HepG2 (cell line): ENCODE results near the gene HEXIM1. TPM values are rescaled to one million over a fixed set of nuclear protein-coding genes. Genes with fewer than 3 reads are reported as not detected.

ENCODE experiments used
- ATM ChIP-seq: fragments of 450-650 bp; IDR thresholded peaks from 2 replicates; pipeline ENCODE4 v1.7.1; 2017; ENCODE audit warnings: mild to moderate bottlenecking, borderline replicate concordance
- BRCA1 ChIP-seq: sonication (generic); formaldehyde crosslinking; IDR thresholded peaks from 2 replicates; pipeline ENCODE4 v1.4.0; 2020; ENCODE audit warnings: missing genetic modification reagents
- DR1 ChIP-seq: sonication (generic); formaldehyde crosslinking; IDR thresholded peaks from 2 replicates; pipeline ENCODE4 v1.8.0; 2021; ENCODE audit warnings: mild to moderate bottlenecking, missing genetic modification reagents, inconsistent platforms
- DRAP1 ChIP-seq: IDR thresholded peaks from 2 replicates; pipeline ENCODE4 v1.6.1; 2016; ENCODE audit warnings: missing genetic modification reagents, missing compliant biosample characterization
- EP300 ChIP-seq, 3 experiments: sonication (generic) in 1 of 3; formaldehyde crosslinking in 1 of 3; IDR thresholded peaks; 2 replicates each; pipeline versions ENCODE4 v1.5.1 to v1.6.1; 2011 to 2020; ENCODE audit warnings: low read depth in 2 of 3, low read length in 2 of 3, borderline replicate concordance in 1 of 3, improper control_type of control experiment in 1 of 3, mild to moderate bottlenecking in 1 of 3, missing genetic modification reagents in 1 of 3, moderate library complexity in 1 of 3
- GMEB1 ChIP-seq: sonication (generic); formaldehyde crosslinking; IDR thresholded peaks from 2 replicates; pipeline ENCODE4 v1.5.1; 2020; ENCODE audit warnings: missing genetic modification reagents, mild to moderate bottlenecking, borderline replicate concordance
- HMGXB4 ChIP-seq, 2 experiments: sonication (generic) in 1 of 2; formaldehyde crosslinking in 1 of 2; IDR thresholded peaks; 2 replicates each; pipeline versions ENCODE4 v1.4.0 to v1.6.1; 2018 to 2020; ENCODE audit warnings: missing genetic modification reagents in 2 of 2, borderline replicate concordance in 1 of 2, low read depth in 1 of 2, mild to moderate bottlenecking in 1 of 2, missing biosample characterization in 1 of 2
- JUNB ChIP-seq: sonication (generic); formaldehyde crosslinking; IDR thresholded peaks from 2 replicates; pipeline ENCODE4 v1.8.0; 2022; ENCODE audit warnings: missing genetic modification reagents, mild to moderate bottlenecking, borderline replicate concordance
- MZF1 ChIP-seq: sonication (generic); formaldehyde crosslinking; IDR thresholded peaks from 2 replicates; pipeline ENCODE4 v1.8.1; 2023; ENCODE audit warnings: mild to moderate bottlenecking, missing genetic modification reagents, borderline replicate concordance
- NR2F1 ChIP-seq, 2 experiments: fragments of 450-650 bp in 1 of 2; formaldehyde crosslinking in 1 of 2; IDR thresholded peaks; 2 replicates each; pipeline versions ENCODE4 v1.5.0 to v1.6.1; 2016 to 2020; ENCODE audit warnings: mild to moderate bottlenecking in 1 of 2, missing compliant biosample characterization in 1 of 2, missing genetic modification reagents in 1 of 2, moderate library complexity in 1 of 2
- PHF8 ChIP-seq: sonication (generic); formaldehyde crosslinking; IDR thresholded peaks from 2 replicates; pipeline ENCODE4 v1.5.0; 2020; ENCODE audit warnings: missing genetic modification reagents
- POLR2AphosphoS5 ChIP-seq: IDR thresholded peaks from 2 replicates; pipeline ENCODE4 v1.6.1; 2012; ENCODE audit warnings: low read depth, low read length
- RBAK ChIP-seq: sonication (generic); formaldehyde crosslinking; IDR thresholded peaks from 2 replicates; pipeline ENCODE4 v1.5.1; 2020; ENCODE audit warnings: mild to moderate bottlenecking, missing genetic modification reagents
- TEF ChIP-seq: sonication (generic); formaldehyde crosslinking; IDR thresholded peaks from 2 replicates; pipeline ENCODE4 v1.5.0; 2020; ENCODE audit warnings: missing genetic modification reagents
- U2AF1 ChIP-seq: fragments of 200-400 bp; formaldehyde crosslinking; optimal IDR thresholded peaks from 2 replicates; pipeline ENCODE3; 2017; ENCODE audit warnings: mild to moderate bottlenecking, low read depth, low read length
- ZBTB38 ChIP-seq: sonication (generic); formaldehyde crosslinking; IDR thresholded peaks from 2 replicates; pipeline ENCODE4 v1.5.1; 2020; ENCODE audit warnings: mild to moderate bottlenecking, missing genetic modification reagents
- ZFP41 ChIP-seq: sonication (generic); formaldehyde crosslinking; IDR thresholded peaks from 2 replicates; pipeline ENCODE4 v1.4.0; 2020; ENCODE audit warnings: mild to moderate bottlenecking, missing genetic modification reagents, borderline replicate concordance
- ZNF574 ChIP-seq: sonication (generic); formaldehyde crosslinking; IDR thresholded peaks from 2 replicates; pipeline ENCODE4 v1.4.0; 2020; ENCODE audit warnings: missing genetic modification reagents
- ZSCAN29 ChIP-seq: sonication (generic); formaldehyde crosslinking; conservative IDR thresholded peaks from 2 replicates; pipeline ENCODE4 v1.4.0; 2020; ENCODE audit warnings: mild to moderate bottlenecking, missing genetic modification reagents
- ZSCAN30 ChIP-seq: sonication (generic); formaldehyde crosslinking; IDR thresholded peaks from 2 replicates; pipeline ENCODE4 v1.5.0; 2020; ENCODE audit warnings: mild to moderate bottlenecking, missing genetic modification reagents
- polyA plus RNA-seq, 8 experiments: library from polyadenylated mRNA; depleted of rRNA in 3 of 8; stranded (reverse) in 7 of 8; unstranded in 1 of 8; fragments of >200 nt; fragmentation: Illumina TruSeq in 4 of 8; extraction: Trizol in 4 of 8; gene quantifications; 2 replicates each; pipeline versions ENCODE4 v1.2.1 to v1.2.3, GENCODE V29; 2011 to 2016; ENCODE audit warnings: low read depth in 4 of 8, missing spikeins in 1 of 8, mixed read lengths in 1 of 8; ENCODE audit not compliant: insufficient read depth in 1 of 8
- total RNA-seq, 5 experiments: library from RNA; depleted of rRNA; stranded (reverse); fragments of >200 nt; fragmentation: Illumina TruSeq; extraction: Trizol; gene quantifications; 2 replicates each; pipeline ENCODE4 v1.2.3, GENCODE V29; 2016; ENCODE audit warnings: low read depth in 1 of 5

The HEXIM1 gene
- total and polyA plus RNA-seq, 2 of the 13 experiments (the other 11 are each of a cell fraction or from before 2014, with no cell fraction given): 10.5 to 16.6 TPM

- TF ChIP-seq ZNF574 (CRISPR knock-in tag): peak; percentile 38; the same call in 1 of the 2 replicates
- no peak for TF ChIP-seq ATM
- 0 out of 4 replicates have a peak, but pooled peaks of 1 of the 2 experiments have one; percentile 27 for TF ChIP-seq EP300 (IDR thresholded peaks at IDR 0.05; ENCODE audit: low read depth in 2 of 2, low read length in 2 of 2)
- peak; percentile 50; the same call in 1 of the 2 replicates for TF ChIP-seq EP300 (CRISPR knock-in tag; IDR thresholded peaks at IDR 0.05; ENCODE audit: borderline replicate concordance)
- no peak for TF ChIP-seq ZSCAN29 (CRISPR knock-in tag)
- TF ChIP-seq BRCA1 (CRISPR knock-in tag): no peak
- no peak for TF ChIP-seq MZF1 (CRISPR knock-in tag)
- no peak; a peak in 1 of 4 replicates for TF ChIP-seq NR2F1 (CRISPR knock-in tag; IDR thresholded peaks at IDR 0.05)
- no peak for TF ChIP-seq DR1 (CRISPR knock-in tag)
- TF ChIP-seq TEF (CRISPR knock-in tag): no peak
- TF ChIP-seq DRAP1 (CRISPR knock-in tag): no peak; the same call in 1 of the 2 replicates
- peak; percentile 69 for TF ChIP-seq U2AF1
- TF ChIP-seq RBAK: no peak
- TF ChIP-seq ZFP41 (CRISPR knock-in tag): peak; percentile 34; the same call in 1 of the 2 replicates
- TF ChIP-seq JUNB (CRISPR knock-in tag): no peak
- no peak for TF ChIP-seq ZSCAN30 (CRISPR knock-in tag)
- TF ChIP-seq POLR2AphosphoS5: peak; percentile 66
- peak; percentile 90 for TF ChIP-seq PHF8 (CRISPR knock-in tag)
- TF ChIP-seq ZBTB38 (CRISPR knock-in tag): no peak; the same call in 1 of the 2 replicates
- no peak; the same call in 1 of the 2 replicates for TF ChIP-seq GMEB1 (CRISPR knock-in tag)
- peak; percentile 53 to 69 for TF ChIP-seq HMGXB4 (CRISPR knock-in tag; IDR thresholded peaks at IDR 0.05; ENCODE audit: borderline replicate concordance in 1 of 2, low read depth in 1 of 2)
Measured at GRCh38 chr17:45132572-45133463, 15.5 kb upstream of the HEXIM1 start (continued).
